Measurements from ENCODE around the gene PPP4R3C. TPM values are rescaled to one million over a fixed set of nuclear protein-coding genes. Genes with fewer than 3 reads are reported as not detected.

PPP4R3C gene
- total and polyA plus RNA-seq, 7 donors = not detected

DNA sequence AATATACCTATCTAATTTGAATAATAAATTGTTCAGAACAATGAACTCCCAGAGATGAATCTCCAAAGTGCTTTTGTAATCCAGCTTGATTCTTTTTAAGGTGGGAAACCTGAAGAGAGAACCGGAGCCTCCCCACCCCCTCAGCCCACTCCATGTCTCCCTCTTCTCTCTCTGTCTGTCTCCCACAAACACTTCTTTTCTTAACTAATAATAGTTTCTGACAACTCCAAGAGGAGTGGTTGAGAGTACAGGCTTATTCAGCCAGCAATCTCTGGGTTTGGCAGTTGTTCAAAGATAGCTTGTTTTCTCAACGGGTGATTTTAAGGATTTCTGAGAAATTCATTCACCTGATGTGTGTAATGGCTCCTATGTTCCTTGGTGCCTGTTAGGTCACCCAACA, 23.4 kb downstream of the PPP4R3C start:
- WGBS, 3 donors = 51 to 67% (median 63%) methylated on average over 2 of the region's 2 CpGs
- Histone ChIP-seq H3K9me3 (no peaks in the 10 kb centered on the region), H3K27ac (no peak overlapping the region), H3K27me3 (ENCODE audit: insufficient read depth in 3 of 3, low read length in 2 of 3) (no peaks in the 10 kb centered on the region), H3K4me3 (no peak overlapping the region), H3K36me3 (ENCODE audit: insufficient read depth in 1 of 2, low read depth in 1 of 2) (no peaks in the 10 kb centered on the region), H3K4me1 (no peaks in the 10 kb centered on the region)
- intact Hi-C loops (cut with DNase I) = no loop called here
- TF ChIP-seq, protein P1, sequence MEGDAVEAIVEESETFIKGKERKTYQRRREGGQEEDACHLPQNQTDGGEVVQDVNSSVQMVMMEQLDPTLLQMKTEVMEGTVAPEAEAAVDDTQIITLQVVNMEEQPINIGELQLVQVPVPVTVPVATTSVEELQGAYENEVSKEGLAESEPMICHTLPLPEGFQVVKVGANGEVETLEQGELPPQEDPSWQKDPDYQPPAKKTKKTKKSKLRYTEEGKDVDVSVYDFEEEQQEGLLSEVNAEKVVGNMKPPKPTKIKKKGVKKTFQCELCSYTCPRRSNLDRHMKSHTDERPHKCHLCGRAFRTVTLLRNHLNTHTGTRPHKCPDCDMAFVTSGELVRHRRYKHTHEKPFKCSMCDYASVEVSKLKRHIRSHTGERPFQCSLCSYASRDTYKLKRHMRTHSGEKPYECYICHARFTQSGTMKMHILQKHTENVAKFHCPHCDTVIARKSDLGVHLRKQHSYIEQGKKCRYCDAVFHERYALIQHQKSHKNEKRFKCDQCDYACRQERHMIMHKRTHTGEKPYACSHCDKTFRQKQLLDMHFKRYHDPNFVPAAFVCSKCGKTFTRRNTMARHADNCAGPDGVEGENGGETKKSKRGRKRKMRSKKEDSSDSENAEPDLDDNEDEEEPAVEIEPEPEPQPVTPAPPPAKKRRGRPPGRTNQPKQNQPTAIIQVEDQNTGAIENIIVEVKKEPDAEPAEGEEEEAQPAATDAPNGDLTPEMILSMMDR (IDR thresholded peaks at IDR 0.05) = no peak
- DNase-seq (no peak), ATAC-seq (no peak)

DNA sequence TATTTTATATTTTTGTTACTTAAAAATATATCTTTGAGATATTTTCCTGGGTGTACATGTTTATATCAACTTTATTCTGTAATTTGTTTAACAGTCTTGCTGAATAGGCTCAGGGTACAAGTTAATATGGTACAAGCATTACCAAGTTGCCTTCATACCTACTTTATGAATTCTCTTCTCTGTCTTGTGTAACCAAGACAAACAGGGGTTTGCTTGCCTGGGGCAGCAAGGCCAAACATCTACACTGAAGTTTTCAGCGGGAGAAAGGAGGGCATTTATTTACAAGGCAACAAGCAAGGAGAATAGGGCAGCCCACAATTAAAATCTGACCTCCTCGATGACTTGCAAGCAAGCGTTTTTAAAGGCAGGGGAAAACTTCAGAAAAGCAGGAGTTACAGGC, 24.2 kb downstream of the PPP4R3C start:
- H3K4me1 ChIP-seq = no peaks in the 10 kb centered on the region
- no peaks in the 10 kb centered on the region for H3K36me3 ChIP-seq (ENCODE audit: insufficient read depth in 1 of 2, low read depth in 1 of 2)
- H3K27ac ChIP-seq = no peak overlapping the region
- no peaks in the 10 kb centered on the region for H3K9me3 ChIP-seq
- no peak for ATAC-seq
- no peak for DNase-seq
- H3K27me3 ChIP-seq (ENCODE audit: insufficient read depth in 3 of 3, low read length in 2 of 3) = no peaks in the 10 kb centered on the region
- TF ChIP-seq, protein P1 (IDR thresholded peaks at IDR 0.05) = no peak
- no peak overlapping the region for H3K4me3 ChIP-seq
- intact Hi-C loops (cut with DNase I) = no loop called here
- WGBS, 3 donors = 52 to 59% (median 56%) methylated on average over 3 of the region's 3 CpGs

DNA sequence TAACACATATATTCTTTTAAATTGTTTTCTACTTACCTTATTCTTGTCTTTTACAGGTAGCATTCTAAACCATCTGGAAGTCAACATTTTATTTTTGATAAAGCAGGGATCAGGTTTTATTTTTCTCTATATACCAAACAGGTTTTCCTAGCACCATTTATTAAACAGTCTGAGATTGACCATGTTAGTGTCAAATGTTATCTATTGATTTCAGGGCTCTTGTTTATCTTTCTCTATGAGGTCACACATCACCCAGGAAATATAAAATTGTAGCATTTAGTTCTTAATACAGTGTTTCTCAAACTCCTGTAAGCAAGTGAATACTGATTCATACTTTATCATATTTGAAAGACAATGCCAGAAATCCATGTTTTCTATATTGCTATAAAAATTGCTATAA, 28.1 kb downstream of the PPP4R3C start:
- no peaks in the 10 kb centered on the region for H3K4me1 ChIP-seq
- H3K4me3 ChIP-seq = no peak overlapping the region
- TF ChIP-seq, protein P1 (IDR thresholded peaks at IDR 0.05) = no peak
- no peaks in the 10 kb centered on the region for H3K36me3 ChIP-seq (ENCODE audit: insufficient read depth in 1 of 2, low read depth in 1 of 2)
- H3K27me3 ChIP-seq (ENCODE audit: insufficient read depth in 3 of 3, low read length in 2 of 3) = no peaks in the 10 kb centered on the region
- no peaks in the 10 kb centered on the region for H3K9me3 ChIP-seq
- no peak overlapping the region for H3K27ac ChIP-seq
- intact Hi-C loops (cut with DNase I) = no loop called here
- ATAC-seq = no peak
- no peak for DNase-seq

Other genes with a start within 250 kb of the PPP4R3C start
- gene DCAF8L2, start 127.0 kb upstream of the PPP4R3C start, total RNA-seq = not detected
- not detected for gene DCAF8L2, start 127.0 kb upstream of the PPP4R3C start, polyA plus RNA-seq